ENCODE results near the gene CBFA2T2. TPM values are rescaled to one million over a fixed set of nuclear protein-coding genes. Genes with fewer than 3 reads are reported as not detected.
A peak's percentile ranks its signal among the peaks of the same experiment; 100 is the strongest.

The CBFA2T2 gene
- total and polyA plus RNA-seq, 10 of the 15 experiments (the other 5 are each of a cell fraction or from before 2014, with no cell fraction given), result 0.61 to 8.6 (median 5.5) TPM

- ChIA-PET CTCF (interaction anchor here (0.7 kb wide), 1 partner anchor 183 kb away, joined by 3 read pairs; no protein-coding TSS in a partner anchor), POLR2A (interaction anchor here (0.6 kb wide), 1 partner anchor 57 kb away, joined by 4 read pairs; no protein-coding TSS in a partner anchor)
- intact Hi-C loops (cut with micrococcal nuclease; ENCODE audit: unreplicated experiment), result no loop called here
Measured at GRCh38 chr20:33656010-33656782, 166.3 kb downstream of the CBFA2T2 start.

GRCh38 chr20:33656783-33657703, 167.1 kb downstream of the CBFA2T2 start:
- Histone ChIP-seq H3K4me1 (ENCODE audit: control insufficient read depth, insufficient read depth, low read length) (peaks cover 11% of the 10 kb centered on the region), H3K4me2 (ENCODE audit: control insufficient read depth, insufficient read depth) (no peak overlapping the region), H3K79me2 (ENCODE audit: control insufficient read depth, insufficient read depth, low read length) (no peaks in the 10 kb centered on the region), H3K36me3 (ENCODE audit: control insufficient read depth in 2 of 2, insufficient read depth in 2 of 2, low read length in 1 of 2) (no peaks in the 10 kb centered on the region), H3K4me3 (no peak overlapping the region), H2AFZ (ENCODE audit: control insufficient read depth, low read depth, low read length) (no peak overlapping the region), H4K20me1 (ENCODE audit: control insufficient read depth, insufficient read depth) (no peaks in the 10 kb centered on the region), H3K9me3 (replicated peaks; ENCODE audit: control insufficient read depth, insufficient read depth, low read length) (no peaks in the 10 kb centered on the region), H3K9ac (ENCODE audit: control insufficient read depth, insufficient read depth, low read length) (no peak overlapping the region), H3K27me3 (replicated peaks in 1 of 2; ENCODE audit: control insufficient read depth in 2 of 2, insufficient read depth in 2 of 2, low read length in 1 of 2) (peaks cover 0 to 2% of the 10 kb centered on the region in 2 experiments; a peak in 1 of 4 replicates), H3K27ac (ENCODE audit: control insufficient read depth, insufficient read depth) (no peak overlapping the region)
- no peak for FAIRE-seq
- in situ Hi-C loops (cut with MboI), result no loop called here
- RAD21 ChIA-PET (ENCODE audit: unreplicated experiment), result no interaction called here
- intact Hi-C loops (cut with micrococcal nuclease; ENCODE audit: unreplicated experiment), result no loop called here
- CTCF ChIA-PET, result no interaction called here
- POLR2A ChIA-PET, result interaction anchor here (0.6 kb wide), 1 partner anchor 58 kb away, joined by 4 read pairs; no protein-coding TSS in a partner anchor
- TF ChIP-seq POU2F2 (IDR thresholded peaks at IDR 0.05; ENCODE audit: borderline replicate concordance, low read depth, low read length) (0 out of 3 replicates have a peak, but pooled peaks have one; percentile 54), POLR2A (IDR thresholded peaks at IDR 0.05; ENCODE audit: low read depth, low read length) (0 out of 2 replicates have a peak, but pooled peaks have one; percentile 8), IRF4 (IDR thresholded peaks at IDR 0.05; ENCODE audit: low read depth, low read length) (no peak)
- no peak for ATAC-seq
- SMC1A ChIA-PET (ENCODE audit: uncharacterized antibody, unreplicated experiment), result no interaction called here
- no TSS peak for BruUV-seq (replicated peaks)
- DNase-seq (ENCODE audit: low read depth, low spot score), result no peak
- 82% methylated on average over 17 of the region's 17 CpGs for WGBS (ENCODE audit: insufficient coverage, insufficient replicate concordance, low lambda C conversion rate, missing lambda C conversion rate)

More at GRCh38 chr20:33656010-33656782, 166.3 kb downstream of the CBFA2T2 start:
- Histone ChIP-seq H3K4me2 (ENCODE audit: control insufficient read depth, insufficient read depth) (no peak overlapping the region), H3K9me3 (replicated peaks; ENCODE audit: control insufficient read depth, insufficient read depth, low read length) (no peaks in the 10 kb centered on the region), H4K20me1 (ENCODE audit: control insufficient read depth, insufficient read depth) (no peaks in the 10 kb centered on the region), H3K4me1 (ENCODE audit: control insufficient read depth, insufficient read depth, low read length) (peaks cover 18% of the 10 kb centered on the region), H3K27ac (ENCODE audit: control insufficient read depth, insufficient read depth) (no peak overlapping the region), H3K79me2 (ENCODE audit: control insufficient read depth, insufficient read depth, low read length) (no peaks in the 10 kb centered on the region), H3K9ac (ENCODE audit: control insufficient read depth, insufficient read depth, low read length) (no peak overlapping the region), H3K27me3 (replicated peaks in 1 of 2; ENCODE audit: control insufficient read depth in 2 of 2, insufficient read depth in 2 of 2, low read length in 1 of 2) (peaks cover 0 to 2% of the 10 kb centered on the region in 2 experiments; a peak in 2 of 4 replicates), H3K4me3 (no peak overlapping the region), H2AFZ (ENCODE audit: control insufficient read depth, low read depth, low read length) (no peak overlapping the region), H3K36me3 (ENCODE audit: control insufficient read depth in 2 of 2, insufficient read depth in 2 of 2, low read length in 1 of 2) (no peaks in the 10 kb centered on the region)
- no peak for FAIRE-seq
- no peak for TF ChIP-seq STAT3 (IDR thresholded peaks at IDR 0.05; ENCODE audit: low read depth, low read length)
- no peak for TF ChIP-seq NFXL1 (IDR thresholded peaks at IDR 0.05; ENCODE audit: borderline replicate concordance)
- no peak for TF ChIP-seq CEBPB (IDR thresholded peaks at IDR 0.05; ENCODE audit: borderline replicate concordance in 1 of 2, low read depth in 2 of 2, low read length in 2 of 2)
- no peak for TF ChIP-seq NFIC (IDR thresholded peaks at IDR 0.05; ENCODE audit: low read depth, low read length)
- ATAC-seq, result no peak
- SMC1A ChIA-PET (ENCODE audit: uncharacterized antibody, unreplicated experiment), result no interaction called here
- BruUV-seq (replicated peaks), result no TSS peak
- in situ Hi-C loops (cut with MboI), result no loop called here
- 87% methylated on average over 10 of the region's 10 CpGs for WGBS (ENCODE audit: insufficient coverage, insufficient replicate concordance, low lambda C conversion rate, missing lambda C conversion rate)
- RAD21 ChIA-PET (ENCODE audit: unreplicated experiment), result no interaction called here
- DNase-seq (ENCODE audit: low read depth, low spot score), result no peak
